SK-N-MC (cell line): Measurements from ENCODE around the gene PRDX1.
"Not testable (repeated sequence)": the region's sequence is repeated elsewhere in the genome, so short reads cannot be mapped to it uniquely, and the experiment has no call there.

Experiments
- DNase-seq: peaks from one replicate; pipeline ENCODE4 v3.0.0-alpha.2; 2011; ENCODE audit warnings: low read depth, low spot score
- H3K27ac ChIP-seq: fragments of 200-600 bp; sonication (generic); 2 replicates; pipeline ENCODE4 v1.5.1; 2016; ENCODE audit warnings: mixed run types
- H3K36me3 ChIP-seq: fragments of 200-600 bp; sonication (generic); 2 replicates; pipeline ENCODE4 v1.6.1; 2017; ENCODE audit warnings: antibody characterized with exemption, low read length, mixed read lengths; ENCODE audit not compliant: insufficient read depth
- H3K4me3 ChIP-seq: fragments of 200-600 bp; sonication (generic); 2 replicates; pipeline ENCODE4 v1.5.1; 2016
- H3K9ac ChIP-seq: fragments of 200-600 bp; sonication (generic); 2 replicates; pipeline ENCODE4 v1.8.0; 2017; ENCODE audit warnings: mixed run types, mixed read lengths; ENCODE audit not compliant: insufficient read length
- H3K9me3 ChIP-seq: fragments of 200-600 bp; sonication (generic); 2 replicates; pipeline ENCODE4 v1.6.1; 2017; ENCODE audit warnings: low read depth, mild to moderate bottlenecking, antibody characterized with exemption, low read length, moderate library complexity, mixed read lengths
- EZH2 ChIP-seq: fragments of 200-600 bp; sonication (generic); IDR thresholded peaks from one replicate; pipeline ENCODE4 v1.6.1; 2017; ENCODE audit warnings: antibody characterized with exemption
- FOXP2 ChIP-seq: optimal IDR thresholded peaks from 2 replicates; pipeline ENCODE3; 2011; ENCODE audit warnings: mild to moderate bottlenecking, moderate library complexity; ENCODE audit not compliant: insufficient read depth; ENCODE audit errors: extremely low read length, control extremely low read depth
- POLR2AphosphoS5 ChIP-seq: IDR thresholded peaks from 2 replicates; pipeline ENCODE4 v1.6.1; 2012; ENCODE audit warnings: mild to moderate bottlenecking, low read depth, low read length, borderline replicate concordance

The PRDX1 gene

GRCh38 chr1:45542591-45542990 lies 20.9 kb upstream of the PRDX1 start:
- no peak overlapping the region for H3K4me3 ChIP-seq
- no peak for TF ChIP-seq POLR2AphosphoS5
- TF ChIP-seq FOXP2 = no peak
- no peak for TF ChIP-seq EZH2
- no peak for DNase-seq
- no peak overlapping the region for H3K9ac ChIP-seq
- no peaks in the 10 kb centered on the region for H3K36me3 ChIP-seq
- H3K27ac ChIP-seq = no peak overlapping the region
- no peaks in the 10 kb centered on the region for H3K9me3 ChIP-seq

GRCh38 chr1:45541193-45541592 lies 19.5 kb upstream of the PRDX1 start:
- Histone ChIP-seq H3K36me3 (no peaks in the 10 kb centered on the region), H3K9ac (no peak overlapping the region), H3K27ac (no peak overlapping the region), H3K4me3 (no peak overlapping the region), H3K9me3 (no peaks in the 10 kb centered on the region)
- TF ChIP-seq EZH2 = no peak
- TF ChIP-seq FOXP2 = no peak
- TF ChIP-seq POLR2AphosphoS5 = no peak
- DNase-seq = no peak

- Histone ChIP-seq H3K27ac (no peak overlapping the region), H3K4me3 (no peak overlapping the region), H3K9me3 (no peaks in the 10 kb centered on the region), H3K36me3 (no peaks in the 10 kb centered on the region), H3K9ac (no peak overlapping the region)
- TF ChIP-seq POLR2AphosphoS5 = no peak
- no peak for TF ChIP-seq EZH2
- TF ChIP-seq FOXP2 = no peak
- no peak for DNase-seq
Measured at GRCh38 chr1:45536886-45537285, 15.2 kb upstream of the PRDX1 start.

- no peak for DNase-seq
- Histone ChIP-seq H3K9ac (no peak overlapping the region), H3K9me3 (no peaks in the 10 kb centered on the region), H3K27ac (no peak overlapping the region), H3K36me3 (no peaks in the 10 kb centered on the region), H3K4me3 (no peak overlapping the region)
- TF ChIP-seq FOXP2 (no peak), POLR2AphosphoS5 (no peak), EZH2 (no peak)
Measured at GRCh38 chr1:45535988-45536766, 14.5 kb upstream of the PRDX1 start.

- TF ChIP-seq FOXP2 (no peak), POLR2AphosphoS5 (no peak), EZH2 (no peak)
- DNase-seq = no peak
- Histone ChIP-seq H3K4me3 (no peak overlapping the region), H3K36me3 (no peaks in the 10 kb centered on the region), H3K9ac (no peak overlapping the region), H3K9me3 (no peaks in the 10 kb centered on the region), H3K27ac (no peak overlapping the region)
Measured at GRCh38 chr1:45531873-45532272, 10.2 kb upstream of the PRDX1 start.

GRCh38 chr1:45530632-45531135 lies 9.0 kb upstream of the PRDX1 start:
- TF ChIP-seq EZH2 = no peak
- TF ChIP-seq POLR2AphosphoS5 = no peak
- no peak for TF ChIP-seq FOXP2
- H3K9me3 ChIP-seq = no peaks in the 10 kb centered on the region
- no peak overlapping the region for H3K9ac ChIP-seq
- H3K27ac ChIP-seq = no peak overlapping the region
- no peak overlapping the region for H3K4me3 ChIP-seq
- DNase-seq = no peak
- no peaks in the 10 kb centered on the region for H3K36me3 ChIP-seq

GRCh38 chr1:45526135-45526644 lies 4.5 kb upstream of the PRDX1 start:
- DNase-seq = no peak
- Histone ChIP-seq H3K9me3 (no peaks in the 10 kb centered on the region), H3K27ac (no peak overlapping the region)

GRCh38 chr1:45523975-45524374 lies 2.3 kb upstream of the PRDX1 start:
- not testable (repeated sequence) for H3K9ac ChIP-seq, H3K36me3 ChIP-seq, H3K4me3 ChIP-seq, H3K9me3 ChIP-seq, DNase-seq, H3K27ac ChIP-seq

More at GRCh38 chr1:45526135-45526644, 4.5 kb upstream of the PRDX1 start:
- Histone ChIP-seq H3K4me3 (no peak overlapping the region), H3K9ac (no peak overlapping the region), H3K36me3 (no peaks in the 10 kb centered on the region)
- TF ChIP-seq FOXP2 (no peak), EZH2 (no peak), POLR2AphosphoS5 (no peak)

GRCh38 chr1:45523516-45523915 lies 1.8 kb upstream of the PRDX1 start:
- H3K36me3 ChIP-seq, H3K9me3 ChIP-seq, DNase-seq, H3K27ac ChIP-seq, H3K4me3 ChIP-seq, H3K9ac ChIP-seq: not testable (repeated sequence)
